A172 (cell line): ENCODE measurements around the gene WDR59. TPM values are rescaled to one million over a fixed set of nuclear protein-coding genes. Genes with fewer than 3 reads are reported as not detected.

Experiments used
- total RNA-seq: library from RNA; depleted of rRNA; stranded (reverse); fragments of >200 nt; shearing (Covaris generic); gene quantifications from 2 replicates; pipeline ENCODE4 v1.2.3, GENCODE V29; 2014; rRNA removed

The WDR59 gene
- total RNA-seq, 1 experiment from 2014 or later: 17.2 TPM

Other genes starting within 250 kb of the WDR59 start
- 0.03 TPM in 1 of 2 replicates, not detected in the other for gene FA2H, start 210.3 kb downstream of the WDR59 start, total RNA-seq
- 13.7 and 30.6 TPM in 2 replicates for gene ZNRF1, start 13.9 kb upstream of the WDR59 start, total RNA-seq
- 0.65 and 2.1 TPM in 2 replicates for gene LDHD, start 131.7 kb upstream of the WDR59 start, total RNA-seq
- gene ZFP1, start 163.4 kb upstream of the WDR59 start, total RNA-seq: 16.4 and 24.2 TPM in 2 replicates
- gene CTRB2, start 222.0 kb upstream of the WDR59 start, total RNA-seq: not detected in 2 replicates
- not detected in 2 replicates for gene CTRB1, start 233.9 kb upstream of the WDR59 start, total RNA-seq